ENCODE data around the gene STAM. TPM values are rescaled to one million over a fixed set of nuclear protein-coding genes. Genes with fewer than 3 reads are reported as not detected.

STAM gene
- total and polyA plus RNA-seq, 2 donors (not counting 3 experiments of a cell fraction or from before 2014, with no cell fraction given) = 17.7 to 20.0 TPM

DNA sequence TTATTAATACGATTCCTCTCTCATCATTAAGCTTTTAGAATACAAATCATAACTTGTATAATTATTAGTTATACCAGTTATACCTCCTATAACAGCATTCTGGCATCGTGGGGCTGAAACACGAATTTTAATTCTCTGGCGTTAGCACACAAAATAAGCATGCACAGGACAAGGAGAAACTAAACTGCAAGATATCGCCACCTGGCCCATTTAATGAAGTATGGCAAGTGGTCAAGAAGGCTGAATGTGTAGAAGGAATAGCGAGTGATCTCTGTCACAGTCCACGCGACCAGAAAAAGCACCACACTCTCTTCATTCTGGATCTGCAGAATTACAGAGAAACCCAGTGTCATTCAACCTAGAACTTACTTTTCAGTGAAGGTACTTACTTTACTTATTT lies 44.9 kb upstream of the STAM start:
- Histone ChIP-seq H3K9me1 (replicated peaks; ENCODE audit: control insufficient read depth, extremely low read depth, insufficient read depth, low read length) (no peaks in the 10 kb centered on the region), H3K36me3 (ENCODE audit: control insufficient read depth in 2 of 2, extremely low read depth in 1 of 2, insufficient read depth in 2 of 2, low read length in 2 of 2) (no peaks in the 10 kb centered on the region), H3K27ac (ENCODE audit: insufficient read depth, low read depth, low read length) (no peak overlapping the region), H3K27me3 (ENCODE audit: control insufficient read depth in 2 of 2, insufficient read depth in 2 of 2, low read length in 2 of 2) (no peaks in the 10 kb centered on the region), H3K79me2 (ENCODE audit: control insufficient read depth, insufficient read depth, low read length) (no peaks in the 10 kb centered on the region), H3K4me1 (ENCODE audit: control insufficient read depth, extremely low read depth, insufficient read depth, low read length) (no peaks in the 10 kb centered on the region), H2AFZ (ENCODE audit: low read depth, low read length) (no peak overlapping the region), H3K4me3 (replicated peaks in 1 of 3; ENCODE audit: insufficient read depth in 1 of 3, low read depth in 1 of 3, low read length in 3 of 3) (no peak overlapping the region), H3K9ac (replicated peaks; ENCODE audit: extremely low read depth, insufficient read depth, low read length) (no peak overlapping the region), H3K4me2 (ENCODE audit: insufficient read depth, low read length) (no peak overlapping the region), H4K20me1 (replicated peaks; ENCODE audit: control insufficient read depth, extremely low read depth, insufficient read depth, low read length) (no peaks in the 10 kb centered on the region), H3K9me3 (replicated peaks; ENCODE audit: control insufficient read depth, insufficient read depth, low read length) (no peaks in the 10 kb centered on the region)
- BruUV-seq (replicated peaks) = no TSS peak
- dilution Hi-C loops (cut with MboI; ENCODE audit: extremely low pct_ligation_motif_present, low sequenced_read_pairs) (no loop called here), intact Hi-C loops (cut with micrococcal nuclease) (loop anchor here (1.0 kb wide), 4 partner anchors 145 to 771 kb away; partner anchors contain the start of gene ST8SIA6)
- DNase-seq (ENCODE audit: low read depth, low spot score) (peak; percentile 63), FAIRE-seq (peak; percentile 59)
- POLR2A ChIA-PET = no interaction called here
- TF ChIP-seq, protein P1, sequence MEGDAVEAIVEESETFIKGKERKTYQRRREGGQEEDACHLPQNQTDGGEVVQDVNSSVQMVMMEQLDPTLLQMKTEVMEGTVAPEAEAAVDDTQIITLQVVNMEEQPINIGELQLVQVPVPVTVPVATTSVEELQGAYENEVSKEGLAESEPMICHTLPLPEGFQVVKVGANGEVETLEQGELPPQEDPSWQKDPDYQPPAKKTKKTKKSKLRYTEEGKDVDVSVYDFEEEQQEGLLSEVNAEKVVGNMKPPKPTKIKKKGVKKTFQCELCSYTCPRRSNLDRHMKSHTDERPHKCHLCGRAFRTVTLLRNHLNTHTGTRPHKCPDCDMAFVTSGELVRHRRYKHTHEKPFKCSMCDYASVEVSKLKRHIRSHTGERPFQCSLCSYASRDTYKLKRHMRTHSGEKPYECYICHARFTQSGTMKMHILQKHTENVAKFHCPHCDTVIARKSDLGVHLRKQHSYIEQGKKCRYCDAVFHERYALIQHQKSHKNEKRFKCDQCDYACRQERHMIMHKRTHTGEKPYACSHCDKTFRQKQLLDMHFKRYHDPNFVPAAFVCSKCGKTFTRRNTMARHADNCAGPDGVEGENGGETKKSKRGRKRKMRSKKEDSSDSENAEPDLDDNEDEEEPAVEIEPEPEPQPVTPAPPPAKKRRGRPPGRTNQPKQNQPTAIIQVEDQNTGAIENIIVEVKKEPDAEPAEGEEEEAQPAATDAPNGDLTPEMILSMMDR (IDR thresholded peaks at IDR 0.05; ENCODE audit: extremely low read depth in 1 of 2, insufficient read depth in 1 of 2, low read depth in 1 of 2, low read length in 2 of 2) = peak; percentile 43 to 44
- TF ChIP-seq FOS (IDR thresholded peaks at IDR 0.05; ENCODE audit: borderline replicate concordance, insufficient read depth, low read length) = no peak
- CTCF ChIA-PET = interaction anchor here (0.8 to 6.1 kb wide), 2 partner anchors 145 to 190 kb away, joined by 4 to 40 read pairs; partner anchors contain the start of gene ST8SIA6

DNA sequence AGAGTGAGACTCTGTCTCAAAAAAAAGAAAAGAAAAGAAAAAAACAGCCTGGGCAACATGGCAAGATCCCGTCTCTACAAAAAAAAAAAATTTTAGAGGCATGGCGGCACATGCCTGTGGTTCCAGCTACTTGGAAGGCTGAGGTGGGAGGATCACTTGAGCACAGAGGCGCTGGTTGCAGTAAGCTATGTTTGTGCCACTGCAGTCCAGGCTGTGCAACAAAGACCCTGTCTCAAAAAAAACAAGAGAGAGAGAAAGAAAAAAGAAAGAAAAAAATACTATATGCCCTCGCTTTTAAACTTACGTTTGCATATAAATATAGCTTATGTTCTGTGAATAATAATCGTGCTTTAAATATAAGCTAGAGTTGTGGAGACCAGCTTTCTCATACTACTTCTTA lies 38.0 kb upstream of the STAM start:
- H3K36me3 ChIP-seq (ENCODE audit: control insufficient read depth in 2 of 2, extremely low read depth in 1 of 2, insufficient read depth in 2 of 2, low read length in 2 of 2) = no peaks in the 10 kb centered on the region
- no TSS peak for BruUV-seq (replicated peaks)
- H2AFZ ChIP-seq (ENCODE audit: low read depth, low read length) = no peak overlapping the region
- intact Hi-C loops (cut with micrococcal nuclease) = no loop called here
- H3K4me1 ChIP-seq (ENCODE audit: control insufficient read depth, extremely low read depth, insufficient read depth, low read length) = peaks cover 6% of the 10 kb centered on the region
- no peak overlapping the region for H3K4me2 ChIP-seq (ENCODE audit: insufficient read depth, low read length)
- H3K27ac ChIP-seq (ENCODE audit: insufficient read depth, low read depth, low read length) = no peak overlapping the region
- FAIRE-seq (no peak), DNase-seq (ENCODE audit: low read depth, low spot score) (no peak)
- dilution Hi-C loops (cut with MboI; ENCODE audit: extremely low pct_ligation_motif_present, low sequenced_read_pairs) = no loop called here
- no peak overlapping the region for H3K9ac ChIP-seq (replicated peaks; ENCODE audit: extremely low read depth, insufficient read depth, low read length)
- no peak overlapping the region for H3K4me3 ChIP-seq (replicated peaks in 1 of 3; ENCODE audit: insufficient read depth in 1 of 3, low read depth in 1 of 3, low read length in 3 of 3)
- no peaks in the 10 kb centered on the region for H3K9me3 ChIP-seq (replicated peaks; ENCODE audit: control insufficient read depth, insufficient read depth, low read length)
- TF ChIP-seq FOS (IDR thresholded peaks at IDR 0.05; ENCODE audit: borderline replicate concordance, insufficient read depth, low read length) (no peak), POLR2A (IDR thresholded peaks at IDR 0.05; ENCODE audit: low read depth, low read length) (no peak), MYC (IDR thresholded peaks at IDR 0.05; ENCODE audit: low read depth, low read length) (no peak)
- TF ChIP-seq, protein P2, sequence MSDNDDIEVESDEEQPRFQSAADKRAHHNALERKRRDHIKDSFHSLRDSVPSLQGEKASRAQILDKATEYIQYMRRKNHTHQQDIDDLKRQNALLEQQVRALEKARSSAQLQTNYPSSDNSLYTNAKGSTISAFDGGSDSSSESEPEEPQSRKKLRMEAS (IDR thresholded peaks at IDR 0.05; ENCODE audit: insufficient read depth, insufficient read length) = no peak
- H3K9me1 ChIP-seq (replicated peaks; ENCODE audit: control insufficient read depth, extremely low read depth, insufficient read depth, low read length) = no peaks in the 10 kb centered on the region
- CTCF ChIA-PET = interaction anchor here (0.6 to 4.0 kb wide), 10 partner anchors 11 to 610 kb away, joined by 3 to 46 read pairs (median 4); partner anchors contain the start of gene HACD1
- no peaks in the 10 kb centered on the region for H3K27me3 ChIP-seq (ENCODE audit: control insufficient read depth in 2 of 2, insufficient read depth in 2 of 2, low read length in 2 of 2)
- H4K20me1 ChIP-seq (replicated peaks; ENCODE audit: control insufficient read depth, extremely low read depth, insufficient read depth, low read length) = no peaks in the 10 kb centered on the region
- no peaks in the 10 kb centered on the region for H3K79me2 ChIP-seq (ENCODE audit: control insufficient read depth, insufficient read depth, low read length)
- POLR2A ChIA-PET = no interaction called here
